NCI-H1417 treated with DMSO at 0.1 percent for 48 hours (cell line): ENCODE results near the gene PRDM1.

Experiments used
- DNase-seq: peaks from one replicate; lab custom pipeline; 2025; lab: John Stamatoyannopoulos, UW

Gene PRDM1

DNA sequence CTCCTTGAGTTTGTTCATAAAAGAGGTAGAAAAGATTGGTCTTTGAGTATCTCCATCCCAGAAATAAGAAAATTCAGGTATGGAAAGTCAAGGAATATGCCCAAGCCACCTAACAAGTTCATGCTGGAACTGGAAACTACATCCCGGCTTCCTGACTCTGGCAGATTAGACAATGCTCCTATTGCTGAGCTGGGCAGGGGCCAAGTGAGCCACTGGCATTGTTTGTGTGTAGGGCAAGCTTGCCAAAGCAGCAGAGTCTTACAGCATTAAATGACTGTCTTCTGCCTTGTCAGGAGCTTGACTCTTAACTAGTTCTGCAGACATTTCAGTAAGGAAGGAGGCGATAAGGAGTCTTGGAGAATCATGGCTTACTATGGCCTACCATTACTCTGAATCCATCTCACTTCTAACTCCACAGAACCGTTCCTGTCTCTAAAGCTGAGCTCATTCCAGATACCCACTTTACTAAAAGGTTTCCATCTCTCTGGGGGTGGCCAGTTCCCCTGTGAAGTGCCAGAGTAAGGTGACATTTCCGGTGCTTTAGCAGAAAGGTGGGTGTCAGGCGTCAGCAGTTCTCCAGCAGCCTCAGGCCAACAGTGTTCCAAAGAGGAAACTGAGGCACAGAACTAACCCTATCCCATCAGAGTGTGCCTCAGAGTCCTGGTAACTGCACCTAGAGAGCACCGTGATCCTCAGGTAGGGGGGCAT lies 30.1 kb downstream of the PRDM1 start:
- DNase-seq: no peak

DNA sequence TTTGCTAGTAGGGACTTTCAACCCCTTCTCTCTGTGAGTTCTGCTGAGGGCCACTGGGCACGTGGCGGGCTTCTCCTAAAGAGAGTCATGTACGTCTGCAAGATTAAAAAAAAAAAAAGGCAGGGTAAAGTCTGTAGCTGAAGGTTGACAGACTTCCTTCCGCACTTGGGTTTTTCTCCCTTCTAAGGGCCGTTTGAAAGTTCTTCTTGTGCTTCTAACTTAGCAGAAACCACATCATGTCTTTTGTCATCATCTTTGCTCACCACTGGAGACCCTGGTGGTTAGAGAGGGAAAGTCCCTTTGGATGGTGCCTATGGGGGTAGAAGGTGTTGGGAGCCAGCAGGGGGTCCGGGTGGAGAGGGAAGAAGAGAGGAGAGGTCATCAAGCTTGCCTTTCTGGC lies 31.4 kb downstream of the PRDM1 start:
- DNase-seq: no peak

DNA sequence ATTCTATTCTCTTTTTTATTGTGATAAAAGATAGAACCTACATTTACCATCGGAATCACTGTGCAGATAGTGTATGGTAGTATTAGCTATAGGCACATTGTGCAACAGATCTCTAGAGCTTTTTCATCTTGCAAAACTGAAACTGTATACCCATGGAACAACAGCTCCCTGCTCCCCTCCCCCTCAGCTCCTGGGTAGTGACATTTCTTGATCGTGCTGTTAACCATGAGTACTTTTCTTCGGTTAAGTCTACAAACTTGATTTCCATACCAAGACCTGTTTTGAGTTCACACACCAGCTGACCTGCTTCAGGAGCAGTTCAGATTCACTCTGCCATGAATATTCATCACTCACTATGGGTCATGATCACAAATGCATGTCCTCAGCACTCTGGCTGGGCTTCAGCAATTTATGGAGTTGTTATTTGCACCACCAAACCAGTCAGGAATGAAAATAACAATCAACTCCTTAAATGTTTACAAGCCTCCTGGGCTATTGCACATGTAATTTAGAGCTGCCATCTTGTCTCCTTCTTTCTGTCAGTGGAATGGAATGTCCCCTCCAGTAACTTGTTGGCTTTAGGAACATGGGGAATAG lies 32.8 kb downstream of the PRDM1 start:
- DNase-seq: no peak

DNA sequence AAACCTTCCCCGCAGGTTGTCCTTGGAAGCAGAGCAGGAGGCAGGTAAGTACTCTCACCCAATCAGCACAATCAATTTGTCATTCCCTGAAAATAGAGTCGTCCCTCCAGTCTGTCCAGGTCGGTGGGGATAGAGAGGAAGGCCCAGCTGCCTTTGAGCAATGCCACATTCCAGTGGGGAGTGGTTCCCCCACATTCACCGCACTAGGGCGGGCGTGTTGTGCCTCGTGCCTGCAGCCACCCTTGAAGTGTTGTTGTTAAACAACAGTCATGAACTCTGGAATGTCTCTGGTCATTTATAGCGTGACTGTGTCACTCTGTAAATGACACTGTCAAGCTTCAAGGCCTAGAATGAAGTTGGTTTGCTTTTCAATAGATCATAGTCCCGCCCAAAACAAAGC lies 33.4 kb downstream of the PRDM1 start:
- no peak for DNase-seq

DNA sequence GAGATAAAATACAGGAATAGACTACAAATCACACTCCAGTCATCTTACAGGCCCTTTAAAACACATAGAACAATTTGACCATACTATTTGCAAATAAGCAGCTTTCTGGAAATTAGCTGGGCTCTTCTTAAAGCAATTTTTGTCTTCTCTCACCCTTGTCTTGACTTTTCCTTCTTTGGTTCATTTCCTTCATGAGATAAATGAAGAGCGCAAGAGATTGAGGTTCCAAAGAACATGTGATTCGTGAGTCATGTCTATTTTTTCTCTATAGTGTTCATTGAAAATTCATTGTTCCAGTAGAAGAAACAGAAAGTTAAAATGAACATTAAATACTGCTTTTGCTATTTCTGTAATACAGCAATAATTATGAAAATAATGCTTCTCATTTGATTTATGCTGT lies 33.9 kb downstream of the PRDM1 start:
- no peak for DNase-seq

DNA sequence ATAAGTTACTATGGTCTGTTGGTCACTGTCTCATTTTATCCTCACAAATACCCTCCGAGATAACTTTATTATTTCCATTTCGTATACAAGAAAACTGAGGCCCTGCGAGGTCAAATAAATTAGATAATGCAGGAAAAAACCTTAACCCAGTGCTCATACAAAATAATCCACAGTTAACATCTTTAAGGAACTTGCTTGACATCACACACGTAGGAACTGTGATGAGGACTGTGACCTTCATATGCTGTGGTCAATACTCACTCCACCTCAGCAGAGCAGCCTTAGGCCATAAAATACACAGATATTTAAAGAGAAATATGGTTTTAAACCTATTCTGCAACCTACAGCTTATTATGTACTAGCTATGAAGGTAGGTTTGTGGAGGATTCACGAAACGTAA lies 34.3 kb downstream of the PRDM1 start:
- no peak for DNase-seq

DNA sequence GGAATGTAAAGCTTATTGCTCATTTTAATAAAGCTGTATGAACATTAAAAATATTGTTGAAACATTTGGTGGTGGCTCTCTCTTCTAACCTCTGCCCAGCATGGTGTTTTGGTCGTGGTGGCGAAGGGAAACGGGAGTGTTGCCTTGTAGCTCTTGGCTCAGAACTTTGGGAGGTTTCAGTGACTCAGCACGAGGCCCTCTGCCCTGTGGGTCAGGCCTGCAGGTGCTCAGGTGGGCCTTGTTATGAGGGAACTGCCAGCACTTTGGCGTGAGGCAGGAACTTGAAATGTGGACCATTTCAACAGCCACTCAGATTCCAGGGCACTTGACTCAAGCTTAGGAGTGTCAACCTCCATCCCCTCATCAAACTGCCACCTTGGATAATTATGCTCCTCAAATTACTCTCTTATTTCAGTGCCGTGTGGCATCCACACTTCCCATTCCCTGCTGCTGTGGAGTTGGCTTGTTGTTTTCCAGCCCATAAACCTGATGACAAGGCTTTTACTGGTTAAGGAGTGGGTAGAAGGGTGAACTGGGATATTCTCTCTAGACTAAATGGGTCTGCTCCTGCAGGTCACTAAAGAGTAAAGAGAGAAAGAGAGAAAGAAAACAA lies 36.3 kb downstream of the PRDM1 start:
- no peak for DNase-seq

DNA sequence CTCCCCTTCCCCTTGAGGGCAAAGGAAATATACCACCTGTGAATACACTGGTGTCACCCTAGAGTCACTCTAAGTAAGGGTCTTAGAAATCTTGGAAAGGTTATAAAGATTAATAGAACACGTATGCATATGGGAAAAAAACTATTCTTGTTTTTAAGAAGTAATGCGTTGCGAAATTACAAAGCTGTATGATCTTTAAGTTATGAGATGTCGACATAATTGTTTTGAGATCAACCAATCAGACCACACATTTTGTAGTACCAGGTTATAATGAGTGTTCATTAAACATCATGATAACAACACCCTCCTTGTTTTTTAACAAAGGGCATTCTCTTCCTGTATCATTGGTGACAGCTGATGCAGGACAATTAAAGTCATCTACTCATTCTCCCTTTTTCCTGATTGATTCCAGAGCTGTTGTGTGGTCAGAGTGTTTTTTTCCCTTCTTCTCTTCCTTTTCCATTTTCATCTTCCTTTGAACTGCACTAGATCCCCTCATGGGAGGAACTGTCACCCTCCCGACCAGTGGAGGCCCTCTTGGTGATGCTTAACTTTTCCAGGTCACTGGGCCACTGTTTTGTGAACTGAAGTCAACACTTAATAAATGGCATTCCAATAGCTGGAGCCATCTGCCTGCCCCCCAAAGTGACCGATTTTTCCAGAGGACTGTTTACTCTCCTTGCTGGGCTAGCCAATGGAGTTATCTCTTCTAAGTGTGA lies 37.0 kb downstream of the PRDM1 start:
- DNase-seq: no peak

DNA sequence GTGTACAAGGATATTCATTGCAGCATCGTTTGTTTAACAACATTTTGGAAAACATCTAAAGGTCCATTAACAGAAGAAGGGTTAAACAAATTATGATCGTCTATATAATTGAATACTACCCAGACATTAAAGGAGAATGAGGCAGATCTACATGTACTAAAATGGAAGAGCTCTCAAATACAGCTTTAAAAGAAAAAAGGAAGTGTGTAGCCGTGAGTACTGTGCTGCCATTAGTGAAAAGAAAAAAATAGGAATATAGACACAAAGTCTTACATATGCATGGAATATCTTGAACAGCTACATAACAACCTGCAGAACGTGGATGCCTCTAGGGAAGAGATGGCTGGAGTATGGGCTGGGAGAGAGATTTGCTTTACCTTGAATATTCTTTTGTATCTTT lies 37.9 kb downstream of the PRDM1 start:
- DNase-seq: no peak

DNA sequence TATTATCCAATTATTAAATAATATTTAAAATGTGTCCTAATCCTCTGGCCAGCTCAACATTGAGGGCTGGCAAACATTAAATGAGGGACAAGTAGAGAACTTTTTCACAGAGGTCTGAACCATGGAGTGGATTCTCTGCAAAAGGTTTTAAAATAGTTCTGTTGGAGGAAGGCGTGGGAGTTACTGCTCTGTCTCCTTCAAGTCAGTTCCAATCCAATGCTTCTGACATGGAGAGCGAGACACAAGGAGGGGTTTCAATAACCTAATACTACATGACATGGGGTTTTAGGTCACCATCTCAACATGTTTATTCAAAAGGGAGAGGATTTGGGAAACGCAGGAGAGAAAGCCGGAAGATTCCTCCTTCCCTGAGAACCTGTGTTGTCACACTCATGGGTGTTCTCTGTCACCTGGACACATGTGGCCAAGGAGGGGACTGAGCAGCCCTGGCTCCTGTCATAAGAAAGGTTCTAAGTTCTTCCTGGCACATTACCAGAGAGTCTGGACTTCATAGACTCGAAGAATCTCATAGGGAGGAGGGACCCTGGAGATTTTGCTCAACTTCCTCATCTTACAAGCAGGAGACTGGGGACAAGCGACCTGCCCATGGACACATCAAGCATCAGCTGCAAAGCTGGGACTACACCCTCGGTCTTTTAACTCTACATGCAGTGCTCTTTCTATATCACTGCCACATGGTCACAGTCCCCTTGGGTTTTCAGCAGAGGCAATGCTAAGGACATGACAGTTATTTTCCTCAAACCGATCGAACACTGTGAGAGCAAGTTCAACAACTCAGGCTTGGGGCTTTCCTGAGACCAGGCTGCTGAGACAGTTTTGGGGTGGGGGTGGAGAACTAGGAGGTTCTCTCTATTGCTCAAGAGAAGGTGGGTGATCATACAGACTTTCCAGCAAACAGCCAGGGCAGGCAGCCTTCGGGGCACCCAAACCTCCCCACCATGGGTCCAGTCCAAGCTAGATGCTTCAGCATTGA lies 38.6 kb downstream of the PRDM1 start:
- no peak for DNase-seq

DNA sequence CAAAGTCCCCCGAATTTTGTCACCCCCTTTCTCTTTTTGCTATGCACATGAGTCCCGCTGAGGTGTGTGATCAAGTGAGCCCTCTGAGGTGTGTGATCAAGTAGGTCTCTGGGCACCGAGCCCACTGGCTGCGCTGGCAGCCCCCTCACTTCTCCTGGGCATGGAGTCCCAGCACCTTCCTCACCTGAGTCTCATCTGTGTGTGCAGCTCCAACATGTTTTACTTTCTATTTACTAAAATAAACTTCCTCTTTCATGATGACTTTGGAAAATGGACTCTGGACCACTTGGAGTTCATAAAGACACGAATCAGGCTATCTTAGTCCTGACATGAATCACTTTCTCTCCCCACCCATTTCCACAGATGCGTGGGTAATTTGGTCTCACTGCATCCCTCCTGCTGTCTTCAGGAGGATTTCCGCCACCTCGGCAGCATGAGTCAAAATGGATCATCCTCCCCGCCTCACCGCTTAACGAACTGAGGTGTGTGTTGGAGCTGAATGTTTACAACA lies 39.8 kb downstream of the PRDM1 start:
- no peak for DNase-seq

DNA sequence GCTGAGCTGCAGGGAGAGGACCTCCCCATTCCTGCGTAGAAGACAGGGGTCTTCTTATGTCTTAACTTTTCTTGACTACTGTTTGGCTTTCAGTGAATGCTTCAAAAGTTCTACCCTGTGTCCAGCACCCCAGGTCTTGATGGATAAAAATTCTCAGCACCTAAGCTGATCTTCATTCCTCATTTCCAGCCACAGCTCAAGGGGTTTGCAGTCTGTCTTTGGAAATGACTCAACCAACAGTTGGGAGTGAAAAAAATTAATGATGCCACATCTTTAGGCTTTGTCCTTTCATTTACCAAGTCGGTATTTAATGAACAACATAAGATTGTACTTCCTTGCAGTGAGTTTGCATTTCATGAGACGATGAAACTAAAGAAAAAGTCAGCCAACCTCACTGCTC lies 40.3 kb downstream of the PRDM1 start:
- DNase-seq: no peak

DNA sequence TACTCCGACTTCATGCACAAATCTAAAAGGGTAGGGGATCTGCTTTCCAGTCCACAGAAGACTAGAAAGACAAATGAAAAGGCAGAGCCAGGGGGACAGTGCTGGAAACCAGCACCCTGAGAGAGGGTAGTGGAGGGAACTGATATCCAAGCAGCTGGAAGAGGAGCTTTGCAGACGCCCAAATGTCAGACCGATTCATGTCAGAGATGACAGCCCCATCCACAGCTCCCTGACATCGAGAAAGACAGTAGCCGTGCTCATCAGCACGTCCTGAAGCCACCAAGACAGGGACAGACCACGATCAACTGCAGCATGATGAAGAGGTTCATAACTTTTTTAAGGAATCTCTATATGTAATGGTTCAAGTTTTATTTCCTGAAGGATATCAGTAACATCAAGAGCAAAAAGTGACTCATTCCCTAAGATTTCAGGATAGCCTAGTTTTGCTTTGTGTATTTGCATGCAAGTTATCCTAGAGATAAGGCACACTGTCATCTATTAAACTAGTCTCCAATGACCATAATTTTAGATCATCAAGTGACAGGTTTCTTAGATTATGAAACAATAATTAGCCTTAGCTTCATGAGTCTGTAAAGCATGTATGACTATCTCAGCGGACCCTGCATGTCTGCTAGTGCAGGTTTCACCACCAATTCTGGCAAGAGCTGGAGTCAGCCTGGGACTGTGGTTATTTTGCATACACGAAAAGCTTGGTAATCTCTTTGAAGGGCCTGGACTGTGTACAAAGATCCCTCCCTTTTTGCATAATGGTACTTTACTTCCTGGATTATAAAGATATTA lies 43.0 kb downstream of the PRDM1 start:
- DNase-seq: no peak

DNA sequence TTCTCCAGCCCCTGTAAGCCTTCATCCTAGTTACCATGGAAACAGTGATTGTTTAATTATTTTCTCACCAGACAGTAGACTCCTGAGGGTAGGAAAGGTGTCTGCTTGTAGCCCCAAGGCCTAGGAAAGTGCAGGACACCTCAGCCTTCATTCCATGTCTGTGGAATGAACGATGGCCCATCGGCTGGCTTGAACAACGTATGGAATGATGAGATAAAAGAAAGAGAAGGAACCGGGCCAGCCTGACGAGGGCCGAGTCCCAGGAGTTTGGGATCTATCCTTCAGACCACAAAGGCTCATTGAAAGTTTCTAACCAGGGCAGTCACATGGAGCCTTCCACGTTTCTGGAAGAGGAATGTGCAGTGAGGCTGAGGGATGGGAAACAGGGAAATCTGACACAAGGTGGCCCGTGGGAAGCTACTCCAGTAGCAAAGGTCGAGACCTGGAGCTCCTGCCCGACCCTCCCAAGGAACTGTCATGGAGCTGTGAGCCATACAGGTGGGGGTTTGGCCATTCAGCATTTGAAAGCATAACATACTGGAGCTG lies 46.1 kb downstream of the PRDM1 start:
- no peak for DNase-seq

DNA sequence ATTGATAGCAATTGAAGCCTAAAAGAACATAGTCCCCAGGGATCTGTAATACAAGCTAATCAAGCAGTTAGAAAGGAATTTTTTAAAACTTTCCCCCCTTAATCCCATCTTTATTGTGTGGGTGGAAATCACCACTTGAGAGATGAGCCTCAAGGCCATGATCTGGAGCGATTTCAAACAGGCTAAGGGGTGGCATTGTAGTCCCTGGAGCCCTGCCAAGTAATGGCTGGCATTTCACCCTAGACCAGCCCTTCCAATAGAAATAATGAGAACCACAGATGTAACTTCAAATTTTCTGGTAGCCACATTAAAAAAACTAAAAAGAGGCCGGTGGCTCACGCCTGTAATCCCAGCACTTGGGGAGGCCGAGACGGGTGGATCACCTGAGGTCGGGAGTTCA lies 46.9 kb downstream of the PRDM1 start:
- no peak for DNase-seq

DNA sequence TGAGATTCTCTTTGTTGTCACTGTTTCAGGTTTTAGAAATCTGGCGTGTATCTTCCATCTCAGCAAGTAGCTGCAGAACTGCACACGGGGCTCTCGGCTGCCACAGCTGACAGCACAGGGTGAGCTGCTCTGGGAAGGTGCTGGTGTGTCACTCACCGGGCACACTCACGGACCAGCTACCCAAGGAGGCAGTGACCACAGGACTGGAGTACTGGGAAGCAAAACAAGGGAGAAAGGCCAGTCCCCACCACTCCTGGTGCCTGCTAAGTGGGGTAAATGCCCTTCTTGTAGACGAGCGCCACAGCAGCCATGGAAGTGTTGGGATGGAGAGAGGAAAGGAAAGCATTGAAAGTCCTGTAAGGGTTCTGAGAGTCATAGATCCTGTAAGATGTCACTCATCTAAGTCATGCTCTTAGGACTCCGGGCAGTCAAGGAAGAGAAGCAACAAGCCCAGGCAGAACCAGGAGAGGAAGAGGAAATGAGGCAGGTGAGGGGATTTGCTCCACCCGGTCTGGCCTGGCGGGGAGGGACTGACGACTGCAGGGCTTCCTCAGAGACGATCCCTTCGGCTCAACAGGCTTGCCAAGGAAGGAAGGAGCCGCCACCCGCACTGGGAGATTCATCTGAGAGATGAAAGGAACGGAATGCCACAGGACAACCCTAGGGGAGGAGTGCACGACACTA lies 48.1 kb downstream of the PRDM1 start:
- no peak for DNase-seq

DNA sequence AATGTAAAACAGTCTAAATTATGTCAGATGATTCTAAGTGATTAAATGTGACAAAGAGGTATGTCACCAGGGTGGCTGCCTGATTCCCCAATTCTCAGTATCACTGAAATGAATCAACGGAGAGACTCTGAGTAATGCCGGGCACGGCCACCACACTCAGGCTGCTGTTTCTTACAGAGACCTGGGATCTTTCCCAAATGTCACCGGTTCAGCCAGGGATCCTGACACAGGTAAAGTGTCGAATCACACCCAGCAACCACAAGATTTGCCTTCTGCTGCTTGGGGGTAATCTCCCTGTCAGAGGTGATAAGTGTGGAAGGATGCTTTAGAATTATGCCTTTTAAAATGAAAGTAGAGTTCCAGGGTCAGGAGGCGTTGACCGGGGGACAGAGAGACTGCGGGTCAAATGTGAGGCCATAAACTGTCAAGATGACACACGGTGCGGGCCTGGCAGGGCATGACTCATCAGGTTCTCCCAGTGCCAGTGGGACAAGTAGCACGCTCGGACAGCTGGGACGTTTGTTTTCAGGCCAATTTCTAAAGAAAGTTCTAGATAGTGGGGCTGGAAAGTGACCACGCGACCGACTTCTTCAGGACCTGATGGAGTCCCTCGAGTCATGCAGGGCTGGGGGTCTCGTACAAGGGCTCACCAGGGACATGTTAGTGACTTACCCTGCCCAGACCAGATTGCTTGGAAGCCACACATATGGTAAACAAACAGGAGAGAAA lies 48.9 kb downstream of the PRDM1 start:
- DNase-seq: no peak

DNA sequence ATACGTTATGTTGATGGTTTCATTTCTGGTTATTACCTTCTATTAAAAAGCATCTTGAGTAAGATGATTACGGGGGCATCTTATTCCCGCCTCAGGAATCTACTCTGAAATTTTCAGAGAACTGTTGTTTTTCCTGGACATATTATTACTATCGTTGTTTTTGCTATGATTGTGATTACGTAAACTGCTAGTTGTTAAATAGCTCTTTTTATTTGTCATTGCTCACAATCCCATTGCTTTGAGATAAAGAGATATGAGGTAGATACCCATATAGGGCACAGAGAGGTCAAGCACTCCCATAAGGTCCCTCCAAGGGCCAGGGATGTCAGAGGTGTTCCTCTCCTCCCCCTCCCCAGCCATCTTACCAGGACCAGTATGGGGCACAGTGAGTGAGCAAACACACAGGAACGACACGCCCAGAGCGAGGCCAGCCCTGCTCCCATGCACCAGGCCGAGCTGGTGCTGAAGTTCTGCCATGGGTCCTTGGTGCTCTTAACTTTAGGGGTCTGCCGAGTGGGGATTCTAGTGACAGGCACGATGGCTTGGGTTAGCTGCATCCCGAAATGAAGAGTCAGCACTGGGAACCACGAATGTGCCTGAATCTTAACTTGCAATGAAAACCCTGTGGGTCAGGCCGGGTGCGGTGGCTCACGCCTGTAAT lies 49.9 kb downstream of the PRDM1 start:
- DNase-seq: no peak

DNA sequence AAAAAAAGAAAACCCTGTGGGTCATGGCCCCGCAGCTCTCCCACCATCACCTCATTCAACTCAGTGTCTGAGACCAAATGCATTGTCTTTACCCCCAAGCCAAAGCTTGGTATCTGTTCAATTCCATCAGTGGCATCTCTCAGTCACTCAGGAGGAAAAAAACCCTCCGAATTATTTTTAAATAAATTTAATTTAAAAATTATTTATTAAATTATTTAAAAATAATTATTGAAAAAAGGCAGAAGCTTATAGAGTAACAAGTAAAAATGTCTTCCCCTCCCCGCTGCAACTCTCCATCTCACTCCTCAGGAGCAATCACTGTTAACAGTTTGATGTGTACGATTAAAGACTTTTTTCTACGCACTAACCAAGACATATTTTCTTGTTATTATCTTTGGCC lies 50.7 kb downstream of the PRDM1 start:
- DNase-seq: no peak
